Kasumi-1 (cell line): Measurements from ENCODE around the gene TMEM269.

ENCODE experiments used
- DNase-seq, 2 experiments: peaks; one replicate each; lab custom pipeline; 2025; lab: John Stamatoyannopoulos, UW

Gene TMEM269

DNA sequence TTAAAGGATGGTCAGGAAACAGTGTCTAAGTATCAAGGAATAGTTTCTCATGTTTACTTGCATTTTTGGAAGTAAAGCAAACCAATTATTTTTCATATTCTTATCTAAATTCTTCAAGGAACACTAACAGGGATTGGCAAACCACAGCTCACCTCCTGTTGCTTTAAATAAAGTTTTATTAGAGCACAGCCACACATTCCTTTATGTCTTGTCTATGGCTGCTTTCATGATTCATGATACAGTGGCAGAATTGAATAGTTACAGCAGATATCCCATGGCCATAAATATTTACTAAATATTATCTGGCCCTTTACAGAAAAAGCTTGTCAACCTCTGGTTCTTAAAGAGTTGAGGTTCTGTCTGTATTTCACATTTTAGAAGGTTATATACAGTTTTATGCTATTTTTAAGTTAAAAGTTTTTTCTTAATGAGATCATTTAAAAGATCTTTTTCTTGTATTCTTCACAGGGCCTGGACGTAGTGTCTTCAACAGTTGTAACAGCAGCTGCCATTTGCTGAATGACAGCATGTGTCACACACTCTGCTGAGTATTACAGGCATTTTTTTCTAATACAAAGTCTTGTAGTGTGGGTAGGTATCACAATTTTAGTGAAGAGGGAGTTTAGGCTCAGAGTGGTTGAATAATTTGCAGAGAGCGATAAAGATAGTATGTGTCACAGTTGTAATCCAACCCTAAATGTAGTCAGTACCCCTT, 64.2 kb downstream of the TMEM269 start:
- no peak for DNase-seq

- DNase-seq, result no peak
Observed at GRCh38 chr1:42849944-42850343, 65.2 kb downstream of the TMEM269 start.
